ENCODE measurements around the gene SMNDC1.

DNA sequence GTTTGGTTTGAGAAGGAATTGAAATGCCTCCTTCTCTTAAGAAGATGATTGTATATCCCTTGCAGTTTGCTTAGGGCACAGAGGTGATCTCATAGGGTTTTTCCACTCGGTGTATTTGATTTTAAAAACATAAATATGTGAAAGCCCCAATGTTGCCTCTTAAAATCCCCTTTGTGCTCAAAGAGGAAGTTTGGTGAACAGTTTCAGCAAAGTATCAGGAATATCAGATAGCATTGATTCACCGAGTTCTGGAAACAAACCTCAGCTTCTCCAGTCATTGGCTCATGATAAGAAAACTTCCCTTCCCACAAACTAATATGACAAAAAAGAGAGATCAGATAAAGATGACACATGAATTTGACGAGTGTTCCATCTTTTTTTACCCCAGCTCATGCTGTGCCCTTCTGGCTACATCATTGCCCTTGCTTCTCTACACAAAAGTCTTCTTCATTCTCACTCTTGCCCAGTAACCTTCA is 20.1 kb upstream of the SMNDC1 start:
- TF ChIP-seq, protein P1, sequence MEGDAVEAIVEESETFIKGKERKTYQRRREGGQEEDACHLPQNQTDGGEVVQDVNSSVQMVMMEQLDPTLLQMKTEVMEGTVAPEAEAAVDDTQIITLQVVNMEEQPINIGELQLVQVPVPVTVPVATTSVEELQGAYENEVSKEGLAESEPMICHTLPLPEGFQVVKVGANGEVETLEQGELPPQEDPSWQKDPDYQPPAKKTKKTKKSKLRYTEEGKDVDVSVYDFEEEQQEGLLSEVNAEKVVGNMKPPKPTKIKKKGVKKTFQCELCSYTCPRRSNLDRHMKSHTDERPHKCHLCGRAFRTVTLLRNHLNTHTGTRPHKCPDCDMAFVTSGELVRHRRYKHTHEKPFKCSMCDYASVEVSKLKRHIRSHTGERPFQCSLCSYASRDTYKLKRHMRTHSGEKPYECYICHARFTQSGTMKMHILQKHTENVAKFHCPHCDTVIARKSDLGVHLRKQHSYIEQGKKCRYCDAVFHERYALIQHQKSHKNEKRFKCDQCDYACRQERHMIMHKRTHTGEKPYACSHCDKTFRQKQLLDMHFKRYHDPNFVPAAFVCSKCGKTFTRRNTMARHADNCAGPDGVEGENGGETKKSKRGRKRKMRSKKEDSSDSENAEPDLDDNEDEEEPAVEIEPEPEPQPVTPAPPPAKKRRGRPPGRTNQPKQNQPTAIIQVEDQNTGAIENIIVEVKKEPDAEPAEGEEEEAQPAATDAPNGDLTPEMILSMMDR (IDR thresholded peaks at IDR 0.05; ENCODE audit: low read depth, low read length), result no peak
- TF ChIP-seq EZH2phosphoT487 (IDR thresholded peaks at IDR 0.05; ENCODE audit: low read depth), result no peak

All from OCI-LY3 (cell line).